Measurements from ENCODE around the gene PTPRF. TPM values are rescaled to one million over a fixed set of nuclear protein-coding genes. Genes with fewer than 3 reads are reported as not detected.

The PTPRF gene
- total RNA-seq, 1 donor from 2014 or later: 66.7 TPM

- Mint-ChIP-seq H3K27me3 (ENCODE audit: low read depth) (no peaks in the 10 kb centered on the region), H3K9me3 (ENCODE audit: low read depth) (no peaks in the 10 kb centered on the region), H3K36me3 (ENCODE audit: low read depth) (peaks cover 17% of the 10 kb centered on the region), H3K4me1 (ENCODE audit: low read depth) (peaks cover 9% of the 10 kb centered on the region), H3K4me3 (ENCODE audit: unreplicated experiment) (no peak overlapping the region), H3K27ac (ENCODE audit: unreplicated experiment) (no peak overlapping the region)
- peak; percentile 57 for DNase-seq (ENCODE audit: low spot score)
- TF ChIP-seq, protein P1, sequence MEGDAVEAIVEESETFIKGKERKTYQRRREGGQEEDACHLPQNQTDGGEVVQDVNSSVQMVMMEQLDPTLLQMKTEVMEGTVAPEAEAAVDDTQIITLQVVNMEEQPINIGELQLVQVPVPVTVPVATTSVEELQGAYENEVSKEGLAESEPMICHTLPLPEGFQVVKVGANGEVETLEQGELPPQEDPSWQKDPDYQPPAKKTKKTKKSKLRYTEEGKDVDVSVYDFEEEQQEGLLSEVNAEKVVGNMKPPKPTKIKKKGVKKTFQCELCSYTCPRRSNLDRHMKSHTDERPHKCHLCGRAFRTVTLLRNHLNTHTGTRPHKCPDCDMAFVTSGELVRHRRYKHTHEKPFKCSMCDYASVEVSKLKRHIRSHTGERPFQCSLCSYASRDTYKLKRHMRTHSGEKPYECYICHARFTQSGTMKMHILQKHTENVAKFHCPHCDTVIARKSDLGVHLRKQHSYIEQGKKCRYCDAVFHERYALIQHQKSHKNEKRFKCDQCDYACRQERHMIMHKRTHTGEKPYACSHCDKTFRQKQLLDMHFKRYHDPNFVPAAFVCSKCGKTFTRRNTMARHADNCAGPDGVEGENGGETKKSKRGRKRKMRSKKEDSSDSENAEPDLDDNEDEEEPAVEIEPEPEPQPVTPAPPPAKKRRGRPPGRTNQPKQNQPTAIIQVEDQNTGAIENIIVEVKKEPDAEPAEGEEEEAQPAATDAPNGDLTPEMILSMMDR (IDR thresholded peaks at IDR 0.05): no peak
Measured at GRCh38 chr1:43618521-43619313, 88.0 kb downstream of the PTPRF start.

DNA sequence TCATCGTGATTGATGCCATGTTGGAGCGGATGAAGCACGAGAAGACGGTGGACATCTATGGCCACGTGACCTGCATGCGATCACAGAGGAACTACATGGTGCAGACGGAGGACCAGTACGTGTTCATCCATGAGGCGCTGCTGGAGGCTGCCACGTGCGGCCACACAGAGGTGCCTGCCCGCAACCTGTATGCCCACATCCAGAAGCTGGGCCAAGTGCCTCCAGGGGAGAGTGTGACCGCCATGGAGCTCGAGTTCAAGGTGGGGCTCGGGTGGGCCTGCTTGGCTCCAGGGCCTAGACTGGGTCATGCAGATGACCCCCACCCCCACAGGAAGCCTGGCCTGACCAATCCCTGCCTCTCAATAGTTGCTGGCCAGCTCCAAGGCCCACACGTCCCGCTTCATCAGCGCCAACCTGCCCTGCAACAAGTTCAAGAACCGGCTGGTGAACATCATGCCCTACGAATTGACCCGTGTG lies 88.7 kb downstream of the PTPRF start:
- TF ChIP-seq, protein P1 (IDR thresholded peaks at IDR 0.05): no peak
- H3K27me3 Mint-ChIP-seq (ENCODE audit: low read depth): no peaks in the 10 kb centered on the region
- H3K36me3 Mint-ChIP-seq (ENCODE audit: low read depth): peaks cover 16% of the 10 kb centered on the region
- peak; percentile 91 for DNase-seq (ENCODE audit: low spot score)
- H3K27ac Mint-ChIP-seq (ENCODE audit: unreplicated experiment): no peak overlapping the region
- H3K9me3 Mint-ChIP-seq (ENCODE audit: low read depth): no peaks in the 10 kb centered on the region
- peaks cover 9% of the 10 kb centered on the region for H3K4me1 Mint-ChIP-seq (ENCODE audit: low read depth)
- no peak overlapping the region for H3K4me3 Mint-ChIP-seq (ENCODE audit: unreplicated experiment)

DNA sequence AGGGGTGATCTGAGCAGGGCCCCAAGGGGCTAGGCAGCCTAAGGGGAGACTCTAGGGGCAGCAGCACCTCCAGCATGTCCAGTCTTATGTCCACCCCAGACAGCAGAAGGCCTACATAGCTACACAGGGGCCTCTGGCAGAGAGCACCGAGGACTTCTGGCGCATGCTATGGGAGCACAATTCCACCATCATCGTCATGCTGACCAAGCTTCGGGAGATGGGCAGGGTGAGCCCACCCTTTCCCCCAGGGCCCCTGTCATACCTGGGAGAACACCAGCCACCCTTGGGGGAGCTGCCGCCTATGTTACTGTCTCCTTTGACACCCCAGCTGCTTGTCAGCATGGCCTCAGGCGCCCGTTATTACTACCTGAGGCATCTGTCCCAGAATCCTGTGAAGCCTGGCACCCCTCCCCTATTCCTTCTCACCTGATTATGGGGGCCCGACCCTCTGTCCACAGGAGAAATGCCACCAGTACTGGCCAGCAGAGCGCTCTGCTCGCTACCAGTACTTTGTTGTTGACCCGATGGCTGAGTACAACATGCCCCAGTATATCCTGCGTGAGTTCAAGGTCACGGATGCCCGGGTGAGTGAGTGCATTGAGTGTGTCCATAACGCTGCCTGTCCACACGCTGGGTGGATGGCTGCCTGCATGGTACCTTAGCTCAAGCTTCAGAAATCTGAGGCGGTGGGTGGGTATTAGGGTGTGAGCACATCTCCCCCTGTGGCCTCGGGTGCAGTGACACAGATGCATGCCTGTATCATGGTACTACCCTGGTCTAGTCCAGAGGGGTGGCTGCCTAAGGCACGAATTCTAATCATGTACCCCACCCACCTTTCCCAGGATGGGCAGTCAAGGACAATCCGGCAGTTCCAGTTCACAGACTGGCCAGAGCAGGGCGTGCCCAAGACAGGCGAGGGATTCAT lies 89.6 kb downstream of the PTPRF start:
- H3K27ac Mint-ChIP-seq (ENCODE audit: unreplicated experiment): no peak overlapping the region
- TF ChIP-seq, protein P1 (IDR thresholded peaks at IDR 0.05): no peak
- peak; percentile 57 for DNase-seq (ENCODE audit: low spot score)
- H3K36me3 Mint-ChIP-seq (ENCODE audit: low read depth): peaks cover 19% of the 10 kb centered on the region
- H3K9me3 Mint-ChIP-seq (ENCODE audit: low read depth): no peaks in the 10 kb centered on the region
- H3K4me3 Mint-ChIP-seq (ENCODE audit: unreplicated experiment): no peak overlapping the region
- H3K27me3 Mint-ChIP-seq (ENCODE audit: low read depth): no peaks in the 10 kb centered on the region
- peaks cover 9% of the 10 kb centered on the region for H3K4me1 Mint-ChIP-seq (ENCODE audit: low read depth)

GRCh38 chr1:43620956-43621355 lies 90.3 kb downstream of the PTPRF start:
- Mint-ChIP-seq H3K36me3 (ENCODE audit: low read depth) (peaks cover 20% of the 10 kb centered on the region), H3K27ac (ENCODE audit: unreplicated experiment) (no peak overlapping the region)

More at GRCh38 chr1:43620956-43621355, 90.3 kb downstream of the PTPRF start:
- no peak for DNase-seq (ENCODE audit: low spot score)
- Mint-ChIP-seq H3K4me1 (ENCODE audit: low read depth) (peaks cover 9% of the 10 kb centered on the region), H3K9me3 (ENCODE audit: low read depth) (no peaks in the 10 kb centered on the region), H3K4me3 (ENCODE audit: unreplicated experiment) (no peak overlapping the region), H3K27me3 (ENCODE audit: low read depth) (no peaks in the 10 kb centered on the region)
- TF ChIP-seq, protein P1 (IDR thresholded peaks at IDR 0.05): no peak
